SK-N-MC (cell line): ENCODE results near the gene IARS2.

ENCODE experiments used
- DNase-seq: peaks from one replicate; pipeline ENCODE4 v3.0.0-alpha.2; 2011; ENCODE audit warnings: low read depth, low spot score
- H3K27ac ChIP-seq: fragments of 200-600 bp; sonication (generic); 2 replicates; pipeline ENCODE4 v1.5.1; 2016; ENCODE audit warnings: mixed run types
- H3K36me3 ChIP-seq: fragments of 200-600 bp; sonication (generic); 2 replicates; pipeline ENCODE4 v1.6.1; 2017; ENCODE audit warnings: antibody characterized with exemption, low read length, mixed read lengths; ENCODE audit not compliant: insufficient read depth
- H3K4me3 ChIP-seq: fragments of 200-600 bp; sonication (generic); 2 replicates; pipeline ENCODE4 v1.5.1; 2016
- H3K9ac ChIP-seq: fragments of 200-600 bp; sonication (generic); 2 replicates; pipeline ENCODE4 v1.8.0; 2017; ENCODE audit warnings: mixed run types, mixed read lengths; ENCODE audit not compliant: insufficient read length
- H3K9me3 ChIP-seq: fragments of 200-600 bp; sonication (generic); 2 replicates; pipeline ENCODE4 v1.6.1; 2017; ENCODE audit warnings: low read depth, mild to moderate bottlenecking, antibody characterized with exemption, low read length, moderate library complexity, mixed read lengths
- EZH2 ChIP-seq: fragments of 200-600 bp; sonication (generic); IDR thresholded peaks from one replicate; pipeline ENCODE4 v1.6.1; 2017; ENCODE audit warnings: antibody characterized with exemption
- FOXP2 ChIP-seq: optimal IDR thresholded peaks from 2 replicates; pipeline ENCODE3; 2011; ENCODE audit warnings: mild to moderate bottlenecking, moderate library complexity; ENCODE audit not compliant: insufficient read depth; ENCODE audit errors: extremely low read length, control extremely low read depth
- POLR2AphosphoS5 ChIP-seq: IDR thresholded peaks from 2 replicates; pipeline ENCODE4 v1.6.1; 2012; ENCODE audit warnings: mild to moderate bottlenecking, low read depth, low read length, borderline replicate concordance

IARS2 gene

GRCh38 chr1:220195701-220196100 lies 101.8 kb downstream of the IARS2 start:
- TF ChIP-seq POLR2AphosphoS5 = no peak
- no peak for TF ChIP-seq EZH2
- no peak for TF ChIP-seq FOXP2

More at GRCh38 chr1:220195701-220196100, 101.8 kb downstream of the IARS2 start:
- Histone ChIP-seq H3K36me3 (peaks cover 30% of the 10 kb centered on the region), H3K27ac (no peak overlapping the region), H3K9ac (no peak overlapping the region), H3K4me3 (no peak overlapping the region), H3K9me3 (no peaks in the 10 kb centered on the region)
- no peak for DNase-seq
